K562 (cell line): Measurements from ENCODE around the gene MICAL2.

ENCODE experiments used
- ASH1L ChIP-seq: fragments of 450-650 bp; IDR thresholded peaks from 2 replicates; pipeline ENCODE4 v1.6.1; 2018; ENCODE audit warnings: borderline replicate concordance, mild to moderate bottlenecking, low read depth; ENCODE audit not compliant: partially characterized antibody
- CBX5 ChIP-seq: IDR thresholded peaks from 2 replicates; pipeline ENCODE4 v1.6.1; 2014; ENCODE audit warnings: low read depth, borderline replicate concordance
- CTCF ChIP-seq, 3 experiments: IDR thresholded peaks in 2 of 3; conservative IDR thresholded peaks in 1 of 3; 2 replicates each; pipeline ENCODE4 v1.5.1; 2011 to 2012; ENCODE audit warnings: low read length in 3 of 3, mild to moderate bottlenecking in 3 of 3, control low read depth in 2 of 3, improper control_type of control experiment in 1 of 3, inconsistent platforms in 1 of 3, low read depth in 1 of 3, mixed read lengths in 1 of 3, moderate library complexity in 1 of 3; ENCODE audit not compliant: insufficient read depth in 2 of 3
- GABPB1 ChIP-seq: sonication (generic); formaldehyde crosslinking; IDR thresholded peaks from 2 replicates; pipeline ENCODE4 v1.8.0; 2022; ENCODE audit warnings: mild to moderate bottlenecking, missing genetic modification reagents
- NFE2L1 ChIP-seq: fragments of 450-650 bp; IDR thresholded peaks from 2 replicates; pipeline ENCODE4 v1.6.1; 2016; ENCODE audit warnings: missing genetic modification characterization, low read depth, mild to moderate bottlenecking, missing compliant biosample characterization, moderate library complexity, borderline replicate concordance
- POLR2AphosphoS5 ChIP-seq: IDR thresholded peaks from 2 replicates; pipeline ENCODE4 v1.6.1; 2011; ENCODE audit warnings: mild to moderate bottlenecking, low read depth, low read length, moderate library complexity; ENCODE audit not compliant: control insufficient read depth, insufficient read depth
- SMARCC2 ChIP-seq: fragments of 450-650 bp; IDR thresholded peaks from 2 replicates; pipeline ENCODE4 v1.6.1; 2017; ENCODE audit warnings: antibody characterized with exemption, moderate library complexity, mild to moderate bottlenecking, low read depth
- ZBTB26 ChIP-seq: fragments of 450-650 bp; formaldehyde crosslinking; IDR thresholded peaks from 2 replicates; pipeline ENCODE4 v1.4.0; 2022; ENCODE audit warnings: missing genetic modification characterization
- ZNF431 ChIP-seq: sonication (generic); formaldehyde crosslinking; IDR thresholded peaks from 2 replicates; pipeline ENCODE4 v1.8.0; 2022; ENCODE audit warnings: mild to moderate bottlenecking, missing genetic modification reagents

GRCh38 chr11:12074529-12075195, 35.7 kb upstream of the MICAL2 start:
- TF ChIP-seq CTCF (IDR thresholded peaks at IDR 0.05 in 2 of 3, conservative IDR thresholded peaks at IDR 0.05 in 1 of 3; ENCODE audit: insufficient read depth in 2 of 3, low read depth in 1 of 3, low read length in 3 of 3), result no peak
- no peak for TF ChIP-seq GABPB1 (CRISPR knock-in tag)
- TF ChIP-seq CBX5, result no peak
- TF ChIP-seq SMARCC2, result no peak
- TF ChIP-seq ASH1L, result no peak
- no peak for TF ChIP-seq ZNF431 (CRISPR knock-in tag)
- TF ChIP-seq POLR2AphosphoS5, result no peak
- TF ChIP-seq ZBTB26 (CRISPR knock-in tag), result no peak
- no peak for TF ChIP-seq NFE2L1 (tag)
